ENCODE measurements around the gene MTCH2. TPM values are rescaled to one million over a fixed set of nuclear protein-coding genes. Genes with fewer than 3 reads are reported as not detected.

Gene MTCH2
- total RNA-seq, 2 experiments from 2014 or later: 146 to 154 TPM

- peaks cover 28% of the 10 kb centered on the region for H3K27me3 Mint-ChIP-seq
- H3K4me1 Mint-ChIP-seq: peaks cover 8% of the 10 kb centered on the region
- no peak for DNase-seq
- no peak overlapping the region for H3K4me3 Mint-ChIP-seq
- no peaks in the 10 kb centered on the region for H3K9me3 Mint-ChIP-seq
- H3K36me3 Mint-ChIP-seq: peaks cover 6% of the 10 kb centered on the region
- H3K27ac Mint-ChIP-seq: no peak overlapping the region
Observed at GRCh38 chr11:47589584-47589976, 52.8 kb downstream of the MTCH2 start.

- Mint-ChIP-seq H3K9me3 (no peaks in the 10 kb centered on the region), H3K4me3 (no peak overlapping the region), H3K27me3 (peaks cover 24% of the 10 kb centered on the region), H3K4me1 (peaks cover 8% of the 10 kb centered on the region), H3K36me3 (peaks cover 11% of the 10 kb centered on the region), H3K27ac (no peak overlapping the region)
- DNase-seq: no peak
Observed at GRCh38 chr11:47589118-47589517, 53.2 kb downstream of the MTCH2 start.

- H3K4me1 Mint-ChIP-seq: peaks cover 8% of the 10 kb centered on the region
- no peaks in the 10 kb centered on the region for H3K9me3 Mint-ChIP-seq
- H3K4me3 Mint-ChIP-seq: no peak overlapping the region
- DNase-seq: no peak
- H3K27ac Mint-ChIP-seq: no peak overlapping the region
- peaks cover 17% of the 10 kb centered on the region for H3K36me3 Mint-ChIP-seq
- H3K27me3 Mint-ChIP-seq: peaks cover 12% of the 10 kb centered on the region
Observed at GRCh38 chr11:47587723-47588326, 54.5 kb downstream of the MTCH2 start.

GRCh38 chr11:47587039-47587716 is 55.2 kb downstream of the MTCH2 start:
- Mint-ChIP-seq H3K36me3 (peaks cover 23% of the 10 kb centered on the region), H3K9me3 (no peaks in the 10 kb centered on the region), H3K27me3 (peaks cover 6% of the 10 kb centered on the region), H3K27ac (no peak overlapping the region), H3K4me1 (peaks cover 7% of the 10 kb centered on the region), H3K4me3 (no peak overlapping the region)
- DNase-seq: no peak

GRCh38 chr11:47586098-47586855 is 56.1 kb downstream of the MTCH2 start, which contains the start of gene FAM180B:
TSS of gene FAM180B (plus strand) at chr11:47586678. CDS start at chr11:47586769, 91 bp downstream.
- Mint-ChIP-seq H3K27ac (no peak within 1 kb of the TSS), H3K27me3 (no peaks in the 10 kb centered on the region), H3K9me3 (no peaks in the 10 kb centered on the region), H3K36me3 (peaks cover 25% of the 10 kb centered on the region), H3K4me1 (peaks cover 2% of the 10 kb centered on the region), H3K4me3 (no peak within 1 kb of the TSS)
- no peak for DNase-seq

GRCh38 chr11:47583844-47584243 is 58.5 kb downstream of the MTCH2 start:
- Mint-ChIP-seq H3K36me3 (peaks cover 34% of the 10 kb centered on the region), H3K27me3 (no peaks in the 10 kb centered on the region), H3K4me3 (no peak overlapping the region), H3K27ac (no peak overlapping the region), H3K9me3 (no peaks in the 10 kb centered on the region), H3K4me1 (peaks cover 12% of the 10 kb centered on the region)
- DNase-seq: no peak

- Mint-ChIP-seq H3K36me3 (peaks cover 45% of the 10 kb centered on the region), H3K27ac (peak within 1 kb of the TSS; percentile 96), H3K4me3 (peak within 1 kb of the TSS; percentile 97), H3K9me3 (no peaks in the 10 kb centered on the region), H3K4me1 (peaks cover 30% of the 10 kb centered on the region), H3K27me3 (no peaks in the 10 kb centered on the region)
- DNase-seq: peak; percentile 88
Observed at GRCh38 chr11:47578524-47579494, 63.5 kb downstream of the MTCH2 start, which contains the start of the genes KBTBD4 and NDUFS3. TSS of gene KBTBD4 (minus strand) at chr11:47578970. CDS start at chr11:47578951, 19 bp downstream. TSS of gene NDUFS3 (plus strand) at chr11:47579074. CDS start at chr11:47579092, 18 bp downstream.

GRCh38 chr11:47577460-47578041 is 64.8 kb downstream of the MTCH2 start:
- H3K27ac Mint-ChIP-seq: no peak overlapping the region
- H3K36me3 Mint-ChIP-seq: peaks cover 41% of the 10 kb centered on the region
- no peaks in the 10 kb centered on the region for H3K27me3 Mint-ChIP-seq
- no peak for DNase-seq
- peak overlapping the region; percentile 97 for H3K4me3 Mint-ChIP-seq
- H3K9me3 Mint-ChIP-seq: no peaks in the 10 kb centered on the region
- peaks cover 32% of the 10 kb centered on the region for H3K4me1 Mint-ChIP-seq

- peaks cover 39% of the 10 kb centered on the region for H3K36me3 Mint-ChIP-seq
- H3K27me3 Mint-ChIP-seq: no peaks in the 10 kb centered on the region
- no peak overlapping the region for H3K4me3 Mint-ChIP-seq
- H3K4me1 Mint-ChIP-seq: peaks cover 23% of the 10 kb centered on the region
- no peaks in the 10 kb centered on the region for H3K9me3 Mint-ChIP-seq
- no peak overlapping the region for H3K27ac Mint-ChIP-seq
- no peak for DNase-seq
Observed at GRCh38 chr11:47573321-47573720, 69.0 kb downstream of the MTCH2 start.

GRCh38 chr11:47572715-47573255 is 69.6 kb downstream of the MTCH2 start:
- peaks cover 39% of the 10 kb centered on the region for H3K36me3 Mint-ChIP-seq
- no peak overlapping the region for H3K27ac Mint-ChIP-seq
- no peak overlapping the region for H3K4me3 Mint-ChIP-seq
- peaks cover 20% of the 10 kb centered on the region for H3K4me1 Mint-ChIP-seq
- no peaks in the 10 kb centered on the region for H3K27me3 Mint-ChIP-seq
- H3K9me3 Mint-ChIP-seq: no peaks in the 10 kb centered on the region
- no peak for DNase-seq

- Mint-ChIP-seq H3K27me3 (no peaks in the 10 kb centered on the region), H3K9me3 (no peaks in the 10 kb centered on the region), H3K36me3 (peaks cover 36% of the 10 kb centered on the region), H3K4me3 (no peak overlapping the region), H3K4me1 (peaks cover 14% of the 10 kb centered on the region), H3K27ac (no peak overlapping the region)
- DNase-seq: no peak
Observed at GRCh38 chr11:47571895-47572294, 70.5 kb downstream of the MTCH2 start.

GRCh38 chr11:47571357-47571729 is 71.0 kb downstream of the MTCH2 start:
- H3K27me3 Mint-ChIP-seq: no peaks in the 10 kb centered on the region
- peaks cover 37% of the 10 kb centered on the region for H3K36me3 Mint-ChIP-seq
- peak overlapping the region; percentile 20 for H3K27ac Mint-ChIP-seq

GRCh38 chr11:47570651-47571356 is 71.6 kb downstream of the MTCH2 start:
- H3K36me3 Mint-ChIP-seq: peaks cover 36% of the 10 kb centered on the region
- no peak overlapping the region for H3K4me3 Mint-ChIP-seq

More at GRCh38 chr11:47571357-47571729, 71.0 kb downstream of the MTCH2 start:
- DNase-seq: no peak
- peaks cover 14% of the 10 kb centered on the region for H3K4me1 Mint-ChIP-seq
- no peaks in the 10 kb centered on the region for H3K9me3 Mint-ChIP-seq
- no peak overlapping the region for H3K4me3 Mint-ChIP-seq

More at GRCh38 chr11:47570651-47571356, 71.6 kb downstream of the MTCH2 start:
- no peaks in the 10 kb centered on the region for H3K27me3 Mint-ChIP-seq
- no peak for DNase-seq
- no peaks in the 10 kb centered on the region for H3K9me3 Mint-ChIP-seq
- H3K4me1 Mint-ChIP-seq: peaks cover 13% of the 10 kb centered on the region
- H3K27ac Mint-ChIP-seq: peak overlapping the region; percentile 20

All from activated naive CD8-positive, alpha-beta T cell treated with anti-CD3 and anti-CD28 coated beads for 36 hours (primary cell).